HepG2 (cell line): ENCODE measurements around the gene C1QTNF6. TPM values are rescaled to one million over a fixed set of nuclear protein-coding genes. Genes with fewer than 3 reads are reported as not detected.

Experiments
- ATAC-seq: fragments of 200-7000 bp; cut with Tn5 transposase; 3 replicates; pipeline ENCODE4 v1.9.1; 2020; ENCODE audit warnings: mild to moderate bottlenecking, moderate library complexity
- Bru-seq: library from RNA; stranded (reverse); fragments of 400-500 nt; gene quantifications from one replicate; lab custom pipeline; 2021; lab: Mats Ljungman, UMichigan
- BruChase-seq, 2 experiments: library from RNA; stranded (reverse); fragments of 400-500 nt; gene quantifications; one replicate each; lab custom pipeline; 2021; lab: Mats Ljungman, UMichigan
- BruUV-seq: library from RNA; stranded (reverse); fragments of 400-500 nt; replicated peaks from 2 replicates; lab custom pipeline; 2021; lab: Mats Ljungman, UMichigan
- CTCF ChIA-PET: fragments of 300-600 bp; formaldehyde crosslinking; extraction: SDS; loops from one replicate; lab custom pipeline; 2021; ENCODE audit warnings: low total read pairs, inconsistent platforms, low intra/inter-chr PET ratio; lab: Yijun Ruan, JAX
- POLR2A ChIA-PET: fragments of 350-600 bp; sonication (Branson Sonifier 250); formaldehyde crosslinking; loops from one replicate; lab custom pipeline; 2020; ENCODE audit warnings: antibody characterized with exemption, inconsistent platforms; lab: Yijun Ruan, JAX
- DNase-seq: peaks from one replicate; pipeline ENCODE4 v3.0.0-alpha.2; 2015; ENCODE audit warnings: low spot score
- FAIRE-seq: peaks from 3 replicates; lab custom pipeline; 2011; peaks lifted over from hg19 to GRCh38; lab: Jason Lieb, UNC
- H2AFZ ChIP-seq: one replicate; pipeline ENCODE4 v1.6.1; 2011; ENCODE audit warnings: low read length, inconsistent platforms
- H3K27ac ChIP-seq: fragments of 300-600 bp; 3 replicates; pipeline ENCODE4 v1.8.0; 2011; ENCODE audit warnings: mixed run types, mild to moderate bottlenecking, mixed read lengths, low read length, inconsistent platforms; ENCODE audit not compliant: insufficient read depth; ENCODE audit errors: extremely low read length
- H3K27me3 ChIP-seq, 2 experiments: fragments of 200-600 bp in 1 of 2; 2 replicates in 1 of 2; 3 replicates in 1 of 2; pipeline versions ENCODE4 v1.6.0 to v1.8.0; 2011; ENCODE audit warnings: low read length in 2 of 2, mild to moderate bottlenecking in 2 of 2, moderate library complexity in 2 of 2, inconsistent platforms in 1 of 2; ENCODE audit not compliant: insufficient read depth in 2 of 2, control insufficient read depth in 1 of 2
- H3K36me3 ChIP-seq, 2 experiments: fragments of 200-600 bp in 1 of 2; replicated peaks in 1 of 2; 2 replicates in 1 of 2; 3 replicates in 1 of 2; pipeline versions ENCODE4 v1.5.1 to v1.8.0; 2011; ENCODE audit warnings: low read length in 2 of 2, inconsistent platforms in 1 of 2; ENCODE audit not compliant: insufficient read depth in 2 of 2, control insufficient read depth in 1 of 2
- H3K4me1 ChIP-seq: 2 replicates; pipeline ENCODE4 v1.5.1; 2012; ENCODE audit warnings: low read length, inconsistent platforms; ENCODE audit not compliant: insufficient read depth
- H3K4me2 ChIP-seq: 2 replicates; pipeline ENCODE4 v1.6.0; 2011; ENCODE audit warnings: low read depth, low read length, inconsistent platforms
- H3K4me3 ChIP-seq, 3 experiments: fragments of 200-600 bp in 1 of 3; sonication (generic), shearing (Covaris generic) in 1 of 3; replicated peaks in 1 of 3; 2 replicates each; pipeline ENCODE4 v1.5.1; 2011 to 2016; ENCODE audit warnings: low read length in 3 of 3, inconsistent platforms in 2 of 3, low read depth in 2 of 3, mild to moderate bottlenecking in 2 of 3, control low read depth in 1 of 3, mixed read lengths in 1 of 3; ENCODE audit not compliant: insufficient read depth in 1 of 3
- H3K79me2 ChIP-seq: one replicate; pipeline ENCODE4 v1.6.1; 2011; ENCODE audit warnings: low read length, inconsistent platforms; ENCODE audit not compliant: insufficient read depth
- H3K9ac ChIP-seq: 2 replicates; pipeline ENCODE4 v1.6.0; 2011; ENCODE audit warnings: mild to moderate bottlenecking, low read depth, low read length, inconsistent platforms; ENCODE audit not compliant: insufficient read depth
- H3K9me3 ChIP-seq: 2 replicates; pipeline ENCODE4 v1.5.1; 2012; ENCODE audit warnings: mild to moderate bottlenecking, low read length
- H4K20me1 ChIP-seq: 2 replicates; pipeline ENCODE4 v1.6.0; 2011; ENCODE audit warnings: inconsistent platforms, mild to moderate bottlenecking, low read length, moderate library complexity; ENCODE audit not compliant: insufficient read depth
- ADNP ChIP-seq: sonication (generic); formaldehyde crosslinking; IDR thresholded peaks from 2 replicates; pipeline ENCODE4 v1.4.0; 2020; ENCODE audit warnings: missing genetic modification reagents
- CENPX ChIP-seq: sonication (generic); formaldehyde crosslinking; IDR thresholded peaks from 2 replicates; pipeline ENCODE4 v1.9.0; 2021; ENCODE audit warnings: mild to moderate bottlenecking, missing genetic modification reagents, moderate library complexity
- MATR3 ChIP-seq: sonication (generic); formaldehyde crosslinking; IDR thresholded peaks from 2 replicates; pipeline ENCODE4 v1.4.0; 2020; ENCODE audit warnings: missing genetic modification reagents
- NKX3-1 ChIP-seq: sonication (generic); formaldehyde crosslinking; IDR thresholded peaks from 2 replicates; pipeline ENCODE4 v1.5.0; 2020; ENCODE audit warnings: missing genetic modification reagents
- RFXAP ChIP-seq: sonication (generic); formaldehyde crosslinking; IDR thresholded peaks from 2 replicates; pipeline ENCODE4 v1.4.0; 2020; ENCODE audit warnings: missing genetic modification reagents, borderline replicate concordance
- ZIK1 ChIP-seq: sonication (generic); formaldehyde crosslinking; IDR thresholded peaks from 2 replicates; pipeline ENCODE4 v1.5.0; 2020; ENCODE audit warnings: mild to moderate bottlenecking, low read depth, missing genetic modification reagents, borderline replicate concordance
- ZNF326 ChIP-seq: sonication (generic); formaldehyde crosslinking; IDR thresholded peaks from 2 replicates; pipeline ENCODE4 v1.4.0; 2020; ENCODE audit warnings: missing genetic modification reagents, borderline replicate concordance
- ZNF432 ChIP-seq: sonication (generic); formaldehyde crosslinking; IDR thresholded peaks from 2 replicates; pipeline ENCODE4 v1.5.0; 2020; ENCODE audit warnings: missing genetic modification reagents, mild to moderate bottlenecking, borderline replicate concordance
- ZNF777 ChIP-seq: sonication (generic); formaldehyde crosslinking; IDR thresholded peaks from 2 replicates; pipeline ENCODE4 v1.4.0; 2020; ENCODE audit warnings: missing genetic modification reagents
- WGBS: methylation state at CpG from one replicate; pipeline ENCODE4 v1.1.6; 2017; ENCODE audit warnings: low lambda C conversion rate; 5-methylcytosine and 5-hydroxymethylcytosine counted together
- in situ Hi-C: cut with HindIII; loops from 2 replicates; pipeline ENCODE4 v1.10.0; 2017; ENCODE audit warnings: low pct_unique_long_range_greater_than_20kb; ENCODE audit not compliant: extremely low pct_ligation_motif_present
- intact Hi-C: fragments of 100-400 bp; cut with micrococcal nuclease; formaldehyde crosslinking; loops from one replicate; pipeline ENCODE4 v1.10.0; 2022; ENCODE audit not compliant: unreplicated experiment
- long read RNA-seq, 2 experiments: library from RNA in 1 of 2; library from polyadenylated mRNA in 1 of 2; stranded (forward) in 1 of 2; unstranded in 1 of 2; transcript quantifications; one replicate each; pipeline ENCODE4 v2.0.0, GENCODE V29; 2019 to 2022
- polyA minus RNA-seq, 3 experiments: library from RNA; depleted of rRNA, polyadenylated mRNA; stranded (reverse); fragments of >200 nt; gene quantifications; 2 replicates each; pipeline ENCODE4 v1.2.3, GENCODE V29; 2011; ENCODE audit warnings: low replicate concordance in 1 of 3
- polyA plus RNA-seq, 8 experiments: library from polyadenylated mRNA; depleted of rRNA in 3 of 8; stranded (reverse) in 7 of 8; unstranded in 1 of 8; fragments of >200 nt; fragmentation: Illumina TruSeq in 4 of 8; extraction: Trizol in 4 of 8; gene quantifications; 2 replicates each; pipeline versions ENCODE4 v1.2.1 to v1.2.3, GENCODE V29; 2011 to 2016; ENCODE audit warnings: low read depth in 4 of 8, missing spikeins in 1 of 8, mixed read lengths in 1 of 8; ENCODE audit not compliant: insufficient read depth in 1 of 8
- total RNA-seq, 5 experiments: library from RNA; depleted of rRNA; stranded (reverse); fragments of >200 nt; fragmentation: Illumina TruSeq; extraction: Trizol; gene quantifications; 2 replicates each; pipeline ENCODE4 v1.2.3, GENCODE V29; 2016; ENCODE audit warnings: low read depth in 1 of 5
- TF ChIP-seq, protein P1 (sequence below), 2 experiments: IDR thresholded peaks; 2 replicates each; pipeline ENCODE4 v1.6.1; 2011 to 2012; ENCODE audit warnings: low read length in 2 of 2, borderline replicate concordance in 1 of 2, low read depth in 1 of 2, mild to moderate bottlenecking in 1 of 2, moderate library complexity in 1 of 2
- TF ChIP-seq, protein P2 (sequence below): sonication (generic); formaldehyde crosslinking; conservative IDR thresholded peaks from 2 replicates; pipeline ENCODE4 v1.8.0; 2022; ENCODE audit warnings: missing genetic modification reagents

The C1QTNF6 gene
- total RNA-seq (2016; rRNA removed; fragmentation: Illumina TruSeq; extraction: Trizol) (1.5 and 2.7 TPM in 2 replicates), polyA plus RNA-seq (2011; rRNA removed) (6.9 and 10.7 TPM in 2 replicates), polyA minus RNA-seq (2011; rRNA and poly(A)+ RNA removed; ENCODE audit: low replicate concordance) (8.3 and 36.4 TPM in 2 replicates), Bru-seq, nascent RNA (percentile 48 among the genes with signal in this experiment), BruChase-seq, experiment 1, labeled RNA remaining after a 6-hour chase (percentile 65 among the genes with signal in this experiment), BruChase-seq, experiment 2, labeled RNA remaining after a 2-hour chase (percentile 62 among the genes with signal in this experiment)
- total RNA-seq (2016; cell fraction: cytosol; rRNA removed; fragmentation: Illumina TruSeq; extraction: Trizol; ENCODE audit: low read depth): 0.40 and 0.97 TPM in 2 replicates
- 1.1 and 2.5 TPM in 2 replicates for total RNA-seq (2016; cell fraction: insoluble cytoplasmic fraction; rRNA removed; fragmentation: Illumina TruSeq; extraction: Trizol)
- 1.7 and 1.8 TPM in 2 replicates for total RNA-seq (2016; cell fraction: membrane; rRNA removed; fragmentation: Illumina TruSeq; extraction: Trizol)
- 4.5 and 5.3 TPM in 2 replicates for total RNA-seq (2016; cell fraction: nucleus; rRNA removed; fragmentation: Illumina TruSeq; extraction: Trizol)
- polyA plus RNA-seq (2011; cell fraction: cytosol; rRNA removed): 3.0 and 4.1 TPM in 2 replicates
- polyA plus RNA-seq (2011; cell fraction: nucleus; rRNA removed): 39.8 and 43.2 TPM in 2 replicates
- 4.1 and 5.1 TPM in 2 replicates for polyA plus RNA-seq (2012)
- polyA plus RNA-seq (2016; cell fraction: cytosol; fragmentation: Illumina TruSeq; extraction: Trizol; ENCODE audit: low read depth): 0.60 and 1.2 TPM in 2 replicates
- 1.7 and 1.9 TPM in 2 replicates for polyA plus RNA-seq (2016; cell fraction: insoluble cytoplasmic fraction; fragmentation: Illumina TruSeq; extraction: Trizol; ENCODE audit: low read depth)
- polyA plus RNA-seq (2016; cell fraction: membrane; fragmentation: Illumina TruSeq; extraction: Trizol; ENCODE audit: low read depth): 1.6 and 1.8 TPM in 2 replicates
- polyA plus RNA-seq (2016; cell fraction: nucleus; fragmentation: Illumina TruSeq; extraction: Trizol; ENCODE audit: insufficient read depth, low read depth): 8.4 and 10.3 TPM in 2 replicates
- polyA minus RNA-seq (2011; cell fraction: cytosol; rRNA and poly(A)+ RNA removed): 2.5 and 4.0 TPM in 2 replicates
- 18.0 and 21.3 TPM in 2 replicates for polyA minus RNA-seq (2011; cell fraction: nucleus; rRNA and poly(A)+ RNA removed)
- long read RNA-seq, experiment 1, partial matches to known transcripts: 1 of 6 reads
- long read RNA-seq, experiment 1, other reads (novel, unspliced or antisense): 5 of 6 reads
- long read RNA-seq, experiment 2, partial matches to known transcripts: 8 of 24 reads
- long read RNA-seq, experiment 2, other reads (novel, unspliced or antisense): 15 of 24 reads

DNA sequence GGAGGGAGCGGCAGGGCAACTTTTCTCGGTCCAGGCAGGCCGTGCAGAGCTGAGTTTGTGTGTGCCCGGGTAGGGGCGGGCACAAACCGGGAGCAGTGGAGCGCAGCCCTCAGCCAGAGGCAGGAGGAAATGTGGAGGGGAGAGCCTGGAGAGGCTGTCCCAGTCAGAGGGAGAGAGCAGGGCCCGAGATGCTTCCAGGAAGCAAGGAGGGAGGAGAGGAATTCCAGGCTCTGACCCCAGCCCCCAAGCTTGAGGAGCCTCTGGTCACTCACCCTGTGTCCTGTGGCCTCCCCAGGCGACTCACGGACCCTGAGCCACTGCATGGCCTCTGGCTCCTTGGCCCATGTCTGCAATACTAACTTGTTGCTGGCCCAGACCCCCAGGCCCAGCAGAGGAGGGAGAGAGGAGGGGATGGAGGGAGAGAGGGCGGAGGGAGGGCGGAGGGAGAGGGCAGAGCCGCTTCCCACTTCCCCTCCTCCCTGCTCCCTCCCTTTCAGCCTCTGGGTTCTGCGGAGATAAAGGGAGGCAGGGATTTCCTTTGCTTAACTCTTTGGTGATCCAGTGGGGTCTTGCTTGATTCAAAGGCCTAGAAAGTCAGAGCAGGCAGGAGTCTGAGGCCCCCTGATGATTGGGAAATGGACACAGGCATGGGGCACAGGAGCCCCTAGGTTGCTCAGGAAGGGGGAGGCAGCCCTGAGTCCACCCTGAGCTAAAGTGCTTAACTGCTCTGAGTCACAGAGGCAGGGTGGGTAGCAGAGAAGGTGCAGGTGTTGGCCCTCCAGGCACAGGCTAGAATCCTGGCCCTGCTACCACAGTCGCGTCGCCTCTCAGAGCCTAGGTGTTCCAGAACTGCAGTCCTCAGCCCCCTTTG, at the start of gene C1QTNF6:
Gene C1QTNF6, minus strand, starts transcription at position 357 of the 871 bp plus-strand sequence. Its CDS starts 34 bp downstream, at position 323.
- Histone ChIP-seq H3K4me3 (peak within 1 kb of the TSS in 2 of 3 experiments; percentile 22 to 57; a peak in 4 of 6 replicates), H3K9me3 (no peaks in the 10 kb centered on the region), H3K4me2 (peak within 1 kb of the TSS; percentile 59), H3K27ac (no peak within 1 kb of the TSS), H3K4me1 (peaks cover 22% of the 10 kb centered on the region), H3K36me3 (no peaks in the 10 kb centered on the region), H3K9ac (peak within 1 kb of the TSS; percentile 35; the same call in 1 of the 2 replicates), H2AFZ (no peak within 1 kb of the TSS), H3K79me2 (no peaks in the 10 kb centered on the region), H4K20me1 (no peaks in the 10 kb centered on the region), H3K27me3 (no peaks in the 10 kb centered on the region)
- POLR2A ChIA-PET: interaction anchor here (0.9 to 2.2 kb wide), 3 partner anchors 9 to 11 kb away, joined by 6 to 11 read pairs (median 7); no protein-coding TSS in a partner anchor
- intact Hi-C loops (no loop called here), in situ Hi-C loops (no loop called here)
- FAIRE-seq (no peak), ATAC-seq (peak; percentile 44), DNase-seq (no peak)
- CTCF ChIA-PET: no interaction called here
- 43% methylated on average over 15 of the region's 17 CpGs for WGBS
- BruUV-seq: no TSS peak
- TF ChIP-seq, protein P1, sequence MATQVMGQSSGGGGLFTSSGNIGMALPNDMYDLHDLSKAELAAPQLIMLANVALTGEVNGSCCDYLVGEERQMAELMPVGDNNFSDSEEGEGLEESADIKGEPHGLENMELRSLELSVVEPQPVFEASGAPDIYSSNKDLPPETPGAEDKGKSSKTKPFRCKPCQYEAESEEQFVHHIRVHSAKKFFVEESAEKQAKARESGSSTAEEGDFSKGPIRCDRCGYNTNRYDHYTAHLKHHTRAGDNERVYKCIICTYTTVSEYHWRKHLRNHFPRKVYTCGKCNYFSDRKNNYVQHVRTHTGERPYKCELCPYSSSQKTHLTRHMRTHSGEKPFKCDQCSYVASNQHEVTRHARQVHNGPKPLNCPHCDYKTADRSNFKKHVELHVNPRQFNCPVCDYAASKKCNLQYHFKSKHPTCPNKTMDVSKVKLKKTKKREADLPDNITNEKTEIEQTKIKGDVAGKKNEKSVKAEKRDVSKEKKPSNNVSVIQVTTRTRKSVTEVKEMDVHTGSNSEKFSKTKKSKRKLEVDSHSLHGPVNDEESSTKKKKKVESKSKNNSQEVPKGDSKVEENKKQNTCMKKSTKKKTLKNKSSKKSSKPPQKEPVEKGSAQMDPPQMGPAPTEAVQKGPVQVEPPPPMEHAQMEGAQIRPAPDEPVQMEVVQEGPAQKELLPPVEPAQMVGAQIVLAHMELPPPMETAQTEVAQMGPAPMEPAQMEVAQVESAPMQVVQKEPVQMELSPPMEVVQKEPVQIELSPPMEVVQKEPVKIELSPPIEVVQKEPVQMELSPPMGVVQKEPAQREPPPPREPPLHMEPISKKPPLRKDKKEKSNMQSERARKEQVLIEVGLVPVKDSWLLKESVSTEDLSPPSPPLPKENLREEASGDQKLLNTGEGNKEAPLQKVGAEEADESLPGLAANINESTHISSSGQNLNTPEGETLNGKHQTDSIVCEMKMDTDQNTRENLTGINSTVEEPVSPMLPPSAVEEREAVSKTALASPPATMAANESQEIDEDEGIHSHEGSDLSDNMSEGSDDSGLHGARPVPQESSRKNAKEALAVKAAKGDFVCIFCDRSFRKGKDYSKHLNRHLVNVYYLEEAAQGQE (IDR thresholded peaks at IDR 0.05; ENCODE audit: borderline replicate concordance in 1 of 2, low read depth in 1 of 2, low read length in 2 of 2): no peak
- TF ChIP-seq, protein P2, sequence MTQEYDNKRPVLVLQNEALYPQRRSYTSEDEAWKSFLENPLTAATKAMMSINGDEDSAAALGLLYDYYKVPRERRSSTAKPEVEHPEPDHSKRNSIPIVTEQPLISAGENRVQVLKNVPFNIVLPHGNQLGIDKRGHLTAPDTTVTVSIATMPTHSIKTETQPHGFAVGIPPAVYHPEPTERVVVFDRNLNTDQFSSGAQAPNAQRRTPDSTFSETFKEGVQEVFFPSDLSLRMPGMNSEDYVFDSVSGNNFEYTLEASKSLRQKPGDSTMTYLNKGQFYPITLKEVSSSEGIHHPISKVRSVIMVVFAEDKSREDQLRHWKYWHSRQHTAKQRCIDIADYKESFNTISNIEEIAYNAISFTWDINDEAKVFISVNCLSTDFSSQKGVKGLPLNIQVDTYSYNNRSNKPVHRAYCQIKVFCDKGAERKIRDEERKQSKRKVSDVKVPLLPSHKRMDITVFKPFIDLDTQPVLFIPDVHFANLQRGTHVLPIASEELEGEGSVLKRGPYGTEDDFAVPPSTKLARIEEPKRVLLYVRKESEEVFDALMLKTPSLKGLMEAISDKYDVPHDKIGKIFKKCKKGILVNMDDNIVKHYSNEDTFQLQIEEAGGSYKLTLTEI (CRISPR knock-in tag): no peak
- TF ChIP-seq ZNF777 (CRISPR knock-in tag): no peak
- no peak for TF ChIP-seq CENPX (CRISPR knock-in tag)
- TF ChIP-seq ZNF432: no peak
- TF ChIP-seq RFXAP (CRISPR knock-in tag): no peak
- no peak for TF ChIP-seq NKX3-1 (CRISPR knock-in tag)
- TF ChIP-seq ADNP (CRISPR knock-in tag): no peak
- TF ChIP-seq ZIK1 (CRISPR knock-in tag): no peak
- TF ChIP-seq MATR3 (CRISPR knock-in tag): no peak
- no peak for TF ChIP-seq ZNF326 (CRISPR knock-in tag)
